HG02981 (cell line): Measurements from ENCODE around the gene CLEC18C.
"Not testable (repeated sequence)": the region's sequence is repeated elsewhere in the genome, so short reads cannot be mapped to it uniquely, and the experiment has no call there.

ENCODE experiments used
- ATAC-seq: cut with Tn5 transposase; IDR thresholded peaks from one replicate; pipeline ENCODE4 v1.9.1; 2021; ENCODE audit warnings: mild to moderate bottlenecking, moderate library complexity; ENCODE audit not compliant: unreplicated experiment

Gene CLEC18C

GRCh38 chr16:70204668-70205405, 31.2 kb downstream of the CLEC18C start:
- ATAC-seq, result not testable (repeated sequence)

DNA sequence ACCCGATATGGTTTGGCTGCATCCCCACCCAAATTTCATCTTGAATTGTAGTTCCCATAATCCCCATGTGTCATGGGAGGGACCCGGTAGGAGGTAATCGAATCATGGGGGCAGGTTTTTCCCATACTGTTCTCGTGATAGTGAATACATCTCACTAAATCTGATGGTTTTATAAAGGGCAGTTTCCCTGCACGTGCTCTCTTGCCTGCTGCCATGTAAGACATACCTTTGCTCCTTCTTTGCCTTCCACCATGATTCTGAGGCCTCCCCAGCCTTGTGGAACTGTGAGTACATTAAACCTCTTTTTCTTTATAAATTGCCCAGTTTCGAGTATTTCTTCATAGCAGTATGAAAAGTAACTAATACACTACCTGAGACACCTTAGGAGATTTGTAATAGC, 32.8 kb downstream of the CLEC18C start:
- not testable (repeated sequence) for ATAC-seq

DNA sequence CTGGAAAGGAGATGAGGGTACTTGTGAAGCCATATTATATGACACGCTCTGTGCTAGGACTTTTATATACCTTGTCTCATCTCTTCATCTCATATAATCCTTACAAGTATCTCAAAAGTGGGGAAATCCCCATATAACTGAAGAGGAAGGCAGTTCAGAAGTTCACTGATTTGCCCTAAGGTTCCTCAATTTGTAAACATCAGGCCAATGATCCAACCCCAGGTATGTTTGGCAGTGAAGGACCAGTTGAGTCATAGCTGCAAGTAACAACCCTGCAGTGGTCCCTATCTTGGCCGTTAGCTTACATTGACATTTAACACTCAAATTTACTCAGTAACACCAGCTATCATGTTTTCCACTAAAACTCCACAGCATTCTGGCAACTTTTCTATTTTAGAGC, 45.0 kb downstream of the CLEC18C start:
- not testable (repeated sequence) for ATAC-seq

GRCh38 chr16:70222574-70222973, 49.0 kb downstream of the CLEC18C start:
- not testable (repeated sequence) for ATAC-seq

DNA sequence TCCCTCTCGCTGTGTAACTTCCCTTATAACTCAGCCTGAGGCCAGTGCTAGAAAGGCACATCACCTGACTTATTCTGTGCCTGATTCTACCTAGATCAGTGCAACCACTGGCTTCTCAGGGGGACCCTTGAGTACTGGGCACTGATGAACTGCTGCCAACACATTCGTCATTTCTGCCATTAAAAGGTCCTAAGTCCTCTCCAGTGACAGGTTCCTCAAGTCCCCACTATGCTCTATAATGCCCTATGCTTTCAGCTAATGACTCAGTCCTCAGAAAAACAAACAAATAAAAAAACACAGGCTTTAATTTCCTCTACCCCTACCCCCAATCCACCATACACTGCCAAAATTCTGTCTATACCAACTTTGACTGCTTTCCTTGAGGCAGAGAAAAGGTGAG, 49.6 kb downstream of the CLEC18C start:
- not testable (repeated sequence) for ATAC-seq

GRCh38 chr16:70223971-70224513, 50.5 kb downstream of the CLEC18C start:
- not testable (repeated sequence) for ATAC-seq

DNA sequence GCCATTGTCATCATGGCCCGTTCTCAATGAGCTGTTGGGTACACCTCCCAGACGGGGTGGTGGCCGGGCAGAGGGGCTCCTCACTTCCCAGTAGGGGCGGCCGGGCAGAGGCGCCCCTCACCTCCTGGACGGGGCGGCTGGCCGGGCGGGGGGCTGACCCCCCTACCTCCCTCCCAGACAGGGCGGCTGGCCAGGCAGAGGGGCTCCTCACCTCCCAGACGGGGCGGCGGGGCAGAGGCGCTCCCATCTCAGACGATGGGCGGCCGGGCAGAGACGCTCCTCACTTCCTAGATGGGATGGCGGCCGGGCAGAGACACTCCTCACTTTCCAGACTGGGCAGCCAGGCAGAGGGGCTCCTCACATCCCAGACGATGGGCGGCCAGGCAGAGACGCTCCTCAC, 51.1 kb downstream of the CLEC18C start:
- not testable (repeated sequence) for ATAC-seq

- not testable (repeated sequence) for ATAC-seq
Measured at GRCh38 chr16:70225430-70225829, 51.8 kb downstream of the CLEC18C start.

GRCh38 chr16:70226024-70226423, 52.4 kb downstream of the CLEC18C start:
- not testable (repeated sequence) for ATAC-seq

GRCh38 chr16:70231831-70232230, 58.2 kb downstream of the CLEC18C start:
- not testable (repeated sequence) for ATAC-seq
